GM18499 (cell line): ENCODE results near the gene DMRTB1.
"Not testable (repeated sequence)": the region's sequence is repeated elsewhere in the genome, so short reads cannot be mapped to it uniquely, and the experiment has no call there.

Source experiments
- ATAC-seq: cut with Tn5 transposase; IDR thresholded peaks from one replicate; pipeline ENCODE4 v1.9.1; 2021; ENCODE audit warnings: moderate number of reproducible peaks; ENCODE audit not compliant: insufficient read depth, unreplicated experiment

The DMRTB1 gene

GRCh38 chr1:53434405-53435007 is 24.7 kb upstream of the DMRTB1 start:
- ATAC-seq, result not testable (repeated sequence)

GRCh38 chr1:53435151-53435550 is 24.0 kb upstream of the DMRTB1 start:
- ATAC-seq, result no peak

GRCh38 chr1:53438427-53439336 is 20.5 kb upstream of the DMRTB1 start:
- ATAC-seq, result no peak

GRCh38 chr1:53439337-53440207 is 19.6 kb upstream of the DMRTB1 start:
- no peak for ATAC-seq

- no peak for ATAC-seq
These were observed 18.6 kb upstream of the DMRTB1 start for GRCh38 chr1:53440633-53441032.

GRCh38 chr1:53442299-53442698 is 16.9 kb upstream of the DMRTB1 start:
- no peak for ATAC-seq

GRCh38 chr1:53446051-53446450 is 13.1 kb upstream of the DMRTB1 start:
- ATAC-seq, result no peak

- no peak for ATAC-seq
These were observed 11.8 kb upstream of the DMRTB1 start for GRCh38 chr1:53447413-53447812.

- no peak for ATAC-seq
These were observed 10.9 kb upstream of the DMRTB1 start for GRCh38 chr1:53448241-53448841.

GRCh38 chr1:53449021-53449420 is 10.2 kb upstream of the DMRTB1 start:
- no peak for ATAC-seq

- ATAC-seq, result no peak
These were observed 9.5 kb upstream of the DMRTB1 start for GRCh38 chr1:53449693-53450092.

GRCh38 chr1:53450225-53450624 is 9.0 kb upstream of the DMRTB1 start:
- no peak for ATAC-seq

- no peak for ATAC-seq
These were observed 5.2 kb upstream of the DMRTB1 start for GRCh38 chr1:53454019-53454418.

GRCh38 chr1:53455364-53455991 is 3.7 kb upstream of the DMRTB1 start:
- ATAC-seq, result no peak

- ATAC-seq, result no peak
These were observed 565 bp upstream of the DMRTB1 start for GRCh38 chr1:53458634-53459033.

GRCh38 chr1:53460211-53460634 is 1.0 kb downstream of the DMRTB1 start:
- no peak for ATAC-seq

GRCh38 chr1:53460666-53461322 is 1.6 kb downstream of the DMRTB1 start:
- no peak for ATAC-seq

GRCh38 chr1:53461323-53462044 is 2.3 kb downstream of the DMRTB1 start:
- ATAC-seq, result no peak

- ATAC-seq, result no peak
These were observed 3.0 kb downstream of the DMRTB1 start for GRCh38 chr1:53462193-53462592.
